ENCODE measurements around the gene RHNO1.

- TF ChIP-seq CTCF (conservative IDR thresholded peaks at IDR 0.05; ENCODE audit: low read depth, low read length) (no peak), RFX5 (IDR thresholded peaks at IDR 0.05; ENCODE audit: low read depth, low read length) (no peak), RAD21 (IDR thresholded peaks at IDR 0.05; ENCODE audit: low read length) (no peak), MAFK (IDR thresholded peaks at IDR 0.05; ENCODE audit: low read depth, low read length) (no peak), SMC3 (IDR thresholded peaks at IDR 0.05; ENCODE audit: low read depth, low read length) (no peak)
Measured at GRCh38 chr12:2864198-2864597, 12.8 kb upstream of the RHNO1 start.

Data from IMR-90 (cell line).